Endodermal cell (in vitro differentiated cells): Measurements from ENCODE around the gene RNF175. TPM values are rescaled to one million over a fixed set of nuclear protein-coding genes. Genes with fewer than 3 reads are reported as not detected.
"Not testable (repeated sequence)": the region's sequence is repeated elsewhere in the genome, so short reads cannot be mapped to it uniquely, and the experiment has no call there.

Experiments
- DNase-seq: peaks from one replicate; pipeline ENCODE4 v3.0.0-alpha.2; 2017
- H3K27ac ChIP-seq: 2 replicates; pipeline ENCODE4 v1.5.1; 2013; ENCODE audit warnings: mild to moderate bottlenecking, low read depth, low read length, moderate library complexity
- H3K27me3 ChIP-seq: 2 replicates; pipeline ENCODE4 v1.6.1; 2013; ENCODE audit warnings: mild to moderate bottlenecking, low read length, moderate library complexity; ENCODE audit not compliant: insufficient read depth, control insufficient read depth, poor library complexity, severe bottlenecking
- H3K36me3 ChIP-seq: 2 replicates; pipeline ENCODE4 v1.7.0; 2013; ENCODE audit warnings: mild to moderate bottlenecking, low read length, moderate library complexity; ENCODE audit not compliant: control insufficient read depth, insufficient read depth
- H3K4me1 ChIP-seq: one replicate; pipeline ENCODE4 v1.7.0; 2013; ENCODE audit warnings: low read length; ENCODE audit not compliant: control insufficient read depth, insufficient read depth
- H3K4me3 ChIP-seq: 2 replicates; pipeline ENCODE4 v1.5.1; 2013; ENCODE audit warnings: mild to moderate bottlenecking, low read length, moderate library complexity
- H3K9ac ChIP-seq: 2 replicates; pipeline ENCODE4 v1.6.1; 2013; ENCODE audit warnings: mild to moderate bottlenecking, low read length, moderate library complexity; ENCODE audit not compliant: poor library complexity, severe bottlenecking; ENCODE audit errors: extremely low read depth
- H3K9me3 ChIP-seq: 2 replicates; pipeline ENCODE4 v1.6.1; 2013; ENCODE audit warnings: mild to moderate bottlenecking, low read length, moderate library complexity; ENCODE audit not compliant: control insufficient read depth
- H3K27ac Mint-ChIP-seq: 2 replicates; pipeline ENCODE4 v1.8.0; 2020; ENCODE audit warnings: mixed read lengths
- H3K27me3 Mint-ChIP-seq: 2 replicates; pipeline ENCODE4 v1.8.0; 2021; ENCODE audit warnings: mild to moderate bottlenecking, mixed read lengths; ENCODE audit not compliant: insufficient read depth
- H3K36me3 Mint-ChIP-seq: 2 replicates; pipeline ENCODE4 v1.8.0; 2020; ENCODE audit warnings: low read depth, mixed read lengths
- H3K4me1 Mint-ChIP-seq: 2 replicates; pipeline ENCODE4 v1.8.0; 2020; ENCODE audit warnings: mixed read lengths
- H3K4me3 Mint-ChIP-seq: 2 replicates; pipeline ENCODE4 v1.8.0; 2020; ENCODE audit warnings: mild to moderate bottlenecking, moderate library complexity, mixed read lengths
- H3K9me3 Mint-ChIP-seq: 2 replicates; pipeline ENCODE4 v1.8.0; 2020; ENCODE audit warnings: mild to moderate bottlenecking, mixed read lengths
- WGBS, 2 experiments: methylation state at CpG; one replicate each; pipeline versions ENCODE4 v1.1.5 to v1.1.7; 2013; ENCODE audit warnings: missing lambda C conversion rate in 2 of 2, mixed read lengths in 1 of 2; ENCODE audit not compliant: insufficient coverage in 1 of 2, insufficient read length in 1 of 2; 5-methylcytosine and 5-hydroxymethylcytosine counted together
- total RNA-seq, 2 donors: library from RNA; stranded (reverse); fragmentation: NEBNext Ultra II Directional in 1 of 2; extraction: Animal tissue kit (Norgen Biotek cat#: 25700) in 1 of 2; gene quantifications; 2 replicates in 1 of 2; 3 replicates in 1 of 2; pipeline ENCODE4 v1.2.1, GENCODE V29; 2021
- TF ChIP-seq, protein P1 (sequence below): fragments of 200-600 bp; sonication (generic); conservative IDR thresholded peaks from 2 replicates; pipeline ENCODE4 v1.5.0; 2021; ENCODE audit warnings: antibody characterized with exemption, mild to moderate bottlenecking

The RNF175 gene
- total RNA-seq, 2 donors from 2014 or later: 1.7 to 4.2 TPM

DNA sequence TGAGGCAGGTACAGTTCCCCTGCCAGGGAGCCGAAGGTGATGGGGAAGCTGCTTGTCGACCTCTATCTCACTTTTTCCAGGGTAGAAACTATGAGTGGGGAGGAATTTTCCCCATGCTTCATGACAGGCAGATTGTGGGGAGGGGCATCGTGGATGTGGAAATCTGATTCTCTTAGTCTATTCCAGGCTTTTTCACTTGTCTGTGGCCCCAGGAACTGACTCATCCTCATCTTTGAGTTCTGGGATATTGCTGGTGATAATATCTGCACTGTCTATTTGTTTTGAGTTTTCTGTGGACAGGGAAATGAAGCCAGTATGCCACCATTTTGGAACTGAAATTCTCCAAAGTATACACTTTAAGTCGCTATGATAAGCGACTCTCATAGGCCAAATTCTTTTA lies 83.3 kb downstream of the RNF175 start:
- DNase-seq: no peak
- TF ChIP-seq, protein P1, sequence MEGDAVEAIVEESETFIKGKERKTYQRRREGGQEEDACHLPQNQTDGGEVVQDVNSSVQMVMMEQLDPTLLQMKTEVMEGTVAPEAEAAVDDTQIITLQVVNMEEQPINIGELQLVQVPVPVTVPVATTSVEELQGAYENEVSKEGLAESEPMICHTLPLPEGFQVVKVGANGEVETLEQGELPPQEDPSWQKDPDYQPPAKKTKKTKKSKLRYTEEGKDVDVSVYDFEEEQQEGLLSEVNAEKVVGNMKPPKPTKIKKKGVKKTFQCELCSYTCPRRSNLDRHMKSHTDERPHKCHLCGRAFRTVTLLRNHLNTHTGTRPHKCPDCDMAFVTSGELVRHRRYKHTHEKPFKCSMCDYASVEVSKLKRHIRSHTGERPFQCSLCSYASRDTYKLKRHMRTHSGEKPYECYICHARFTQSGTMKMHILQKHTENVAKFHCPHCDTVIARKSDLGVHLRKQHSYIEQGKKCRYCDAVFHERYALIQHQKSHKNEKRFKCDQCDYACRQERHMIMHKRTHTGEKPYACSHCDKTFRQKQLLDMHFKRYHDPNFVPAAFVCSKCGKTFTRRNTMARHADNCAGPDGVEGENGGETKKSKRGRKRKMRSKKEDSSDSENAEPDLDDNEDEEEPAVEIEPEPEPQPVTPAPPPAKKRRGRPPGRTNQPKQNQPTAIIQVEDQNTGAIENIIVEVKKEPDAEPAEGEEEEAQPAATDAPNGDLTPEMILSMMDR: no peak
- Histone ChIP-seq H3K9me3 (no peaks in the 10 kb centered on the region), H3K27ac (no peak overlapping the region), H3K9ac (no peak overlapping the region), H3K4me3 (no peak overlapping the region), H3K36me3 (no peaks in the 10 kb centered on the region), H3K4me1 (no peaks in the 10 kb centered on the region), H3K27me3 (peaks cover 7% of the 10 kb centered on the region)
- Mint-ChIP-seq H3K9me3 (no peaks in the 10 kb centered on the region), H3K27ac (no peak overlapping the region), H3K4me1 (no peaks in the 10 kb centered on the region), H3K4me3 (no peak overlapping the region), H3K36me3 (no peaks in the 10 kb centered on the region), H3K27me3 (peaks cover 41% of the 10 kb centered on the region)
- WGBS, 2 experiments: 85 to 100% methylated on average over 4 to 5 of the region's 5 CpGs

DNA sequence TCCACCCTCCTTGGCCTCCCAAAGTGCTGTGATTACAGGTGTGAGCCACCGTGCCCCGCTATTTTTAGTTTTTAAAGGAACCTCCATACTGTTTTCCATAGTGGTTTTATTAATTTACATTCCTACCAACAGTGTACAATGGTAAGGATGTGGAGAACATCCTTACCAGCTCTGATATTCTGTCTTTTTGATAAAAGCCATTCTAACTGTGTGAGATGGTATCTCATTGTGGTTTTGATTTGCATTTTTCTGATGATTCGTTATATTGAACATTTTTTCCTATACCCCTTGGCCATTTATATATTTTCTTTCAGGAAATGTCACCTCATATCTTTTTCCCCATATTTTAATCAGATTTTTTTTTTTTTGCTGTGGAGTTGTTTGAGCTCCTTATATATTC lies 90.0 kb downstream of the RNF175 start:
- DNase-seq: no peak
- Histone ChIP-seq H3K4me1 (no peaks in the 10 kb centered on the region), H3K27ac (no peak overlapping the region), H3K36me3 (no peaks in the 10 kb centered on the region), H3K27me3 (no peaks in the 10 kb centered on the region), H3K9me3 (no peaks in the 10 kb centered on the region), H3K4me3 (no peak overlapping the region), H3K9ac (no peak overlapping the region)
- Mint-ChIP-seq H3K36me3 (no peaks in the 10 kb centered on the region), H3K4me1 (no peaks in the 10 kb centered on the region), H3K27me3 (peaks cover 18% of the 10 kb centered on the region), H3K9me3 (peaks cover 6% of the 10 kb centered on the region), H3K4me3 (no peak overlapping the region), H3K27ac (no peak overlapping the region)
- TF ChIP-seq, protein P1: no peak
- WGBS, 2 experiments: 100% methylated on average over 2 of the region's 3 CpGs; no CpG with 5 or more reads in 1 of the 2 experiments

DNA sequence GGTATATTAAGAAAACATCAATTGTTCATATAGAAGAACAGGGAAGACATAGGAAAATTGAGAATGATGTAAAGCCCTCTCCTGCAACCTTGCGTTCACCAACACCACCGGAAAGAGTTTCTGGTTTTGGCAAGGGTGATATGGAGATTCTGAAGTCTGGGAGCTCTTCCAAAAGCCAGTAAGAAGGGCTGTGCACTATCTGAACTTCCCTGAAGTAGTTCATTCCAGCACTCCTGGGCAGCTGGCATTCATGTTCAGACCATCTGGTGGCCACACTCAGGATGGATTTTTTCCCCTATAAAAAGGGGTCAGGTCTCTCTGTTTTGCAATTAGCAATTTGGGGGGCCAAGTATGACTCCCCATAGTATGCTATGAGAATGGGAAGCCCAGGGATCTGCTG lies 91.2 kb downstream of the RNF175 start:
- Mint-ChIP-seq H3K36me3 (no peaks in the 10 kb centered on the region), H3K27ac (no peak overlapping the region), H3K9me3 (peaks cover 11% of the 10 kb centered on the region), H3K4me1 (no peaks in the 10 kb centered on the region), H3K27me3 (peaks cover 18% of the 10 kb centered on the region), H3K4me3 (no peak overlapping the region)
- Histone ChIP-seq H3K27me3 (no peaks in the 10 kb centered on the region), H3K27ac (no peak overlapping the region), H3K9me3 (no peaks in the 10 kb centered on the region), H3K36me3 (no peaks in the 10 kb centered on the region), H3K9ac (no peak overlapping the region), H3K4me3 (no peak overlapping the region), H3K4me1 (no peaks in the 10 kb centered on the region)
- no peak for DNase-seq
- WGBS, 2 experiments: 94% methylated on average over 2 of the region's 2 CpGs
- TF ChIP-seq, protein P1: no peak

DNA sequence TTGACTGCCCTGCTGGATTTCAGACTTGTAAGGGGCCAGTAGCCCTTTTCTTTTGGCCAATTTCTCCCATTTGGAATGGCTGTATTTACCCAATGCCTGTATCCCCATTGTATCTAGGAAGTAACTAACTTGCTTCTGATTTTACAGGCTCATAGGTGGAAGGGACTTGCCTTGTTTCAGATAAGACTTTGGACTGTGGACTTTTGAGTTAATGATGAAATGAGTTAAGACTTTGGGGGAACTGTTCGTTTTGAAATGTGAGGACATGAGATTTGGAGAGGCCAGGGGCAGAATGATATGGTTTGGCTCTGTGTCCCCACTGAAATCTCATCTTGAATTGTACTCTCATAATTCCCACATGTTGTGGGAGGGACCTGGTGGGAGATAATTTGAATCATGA lies 93.3 kb downstream of the RNF175 start:
- Mint-ChIP-seq H3K9me3 (peaks cover 19% of the 10 kb centered on the region), H3K27me3 (peaks cover 20% of the 10 kb centered on the region)
- H3K4me1 ChIP-seq, DNase-seq, H3K27ac ChIP-seq, H3K4me1 Mint-ChIP-seq, H3K36me3 Mint-ChIP-seq, H3K27me3 ChIP-seq, H3K9ac ChIP-seq, H3K27ac Mint-ChIP-seq, H3K36me3 ChIP-seq, H3K4me3 ChIP-seq, H3K9me3 ChIP-seq, H3K4me3 Mint-ChIP-seq: not testable (repeated sequence)
- WGBS, 2 experiments: 82 to 83% methylated on average over 1 of the region's 1 CpG
